Measurements from ENCODE around the gene TMEM259. TPM values are rescaled to one million over a fixed set of nuclear protein-coding genes. Genes with fewer than 3 reads are reported as not detected.

TMEM259 gene
- total and polyA plus RNA-seq, 9 of the 15 experiments (the other 6 are each of a cell fraction or from before 2014, with no cell fraction given) = 0.52 to 231 (median 63.6) TPM

DNA sequence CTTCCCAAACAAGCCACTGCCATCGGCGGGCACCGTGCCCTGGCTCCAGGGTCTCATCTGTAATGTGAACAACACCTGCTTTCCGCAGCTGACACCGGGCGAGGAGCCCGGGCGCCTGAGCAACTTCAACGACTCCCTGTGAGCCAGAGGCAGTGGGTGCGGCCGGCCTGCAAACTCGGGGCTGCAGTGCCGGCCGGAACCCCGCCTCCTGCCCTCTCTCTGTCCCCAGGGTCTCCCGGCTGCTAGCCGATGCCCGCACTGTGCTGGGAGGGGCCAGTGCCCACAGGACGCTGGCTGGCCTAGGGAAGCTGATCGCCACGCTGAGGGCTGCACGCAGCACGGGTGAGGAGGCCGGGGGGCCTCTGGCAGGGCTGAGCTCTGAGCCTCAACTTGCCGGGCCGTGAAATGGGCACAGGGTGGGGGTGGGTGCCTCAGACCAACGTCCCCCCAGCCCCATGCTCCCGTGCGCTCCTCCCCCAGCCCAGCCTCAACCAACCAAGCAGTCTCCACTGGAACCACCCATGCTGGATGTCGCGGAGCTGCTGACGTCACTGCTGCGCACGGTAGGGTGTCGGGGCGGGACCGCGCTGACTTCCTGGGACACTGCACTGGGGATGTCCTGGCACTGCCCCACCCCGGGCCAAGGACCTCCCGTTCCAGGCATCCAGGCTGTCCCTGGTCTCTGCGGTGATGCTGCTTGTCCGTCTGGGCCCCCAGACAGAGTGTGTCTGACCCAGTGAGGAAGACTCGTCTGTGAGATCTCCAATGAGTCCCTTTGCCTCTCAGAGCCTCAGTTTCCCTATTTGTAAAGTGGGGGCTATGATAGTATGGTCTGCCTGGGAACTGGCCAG lies 21.1 kb upstream of the TMEM259 start (continued):
- TF ChIP-seq ILK (tag; IDR thresholded peaks at IDR 0.05; ENCODE audit: borderline replicate concordance, low read depth) (no peak), HES1 (IDR thresholded peaks at IDR 0.05; ENCODE audit: low read depth) (no peak), PATZ1 (CRISPR knock-in tag; IDR thresholded peaks at IDR 0.05; ENCODE audit: borderline replicate concordance) (no peak), MLX (CRISPR knock-in tag; conservative IDR thresholded peaks at IDR 0.05) (no peak), CBFA2T2 (conservative IDR thresholded peaks at IDR 0.05) (no peak; the same call in 1 of the 2 replicates), HOXB6 (CRISPR knock-in tag; IDR thresholded peaks at IDR 0.05; ENCODE audit: borderline replicate concordance) (no peak), DLX4 (CRISPR knock-in tag; IDR thresholded peaks at IDR 0.05) (no peak), NR2F6 (CRISPR knock-in tag; IDR thresholded peaks at IDR 0.05) (no peak), STAG1 (CRISPR knock-in tag; IDR thresholded peaks at IDR 0.05; ENCODE audit: borderline replicate concordance) (no peak), CBFB (CRISPR knock-in tag; IDR thresholded peaks at IDR 0.05) (no peak; the same call in 1 of the 2 replicates), ZNF395 (CRISPR knock-in tag; IDR thresholded peaks at IDR 0.05) (no peak), RFX7 (CRISPR knock-in tag; IDR thresholded peaks at IDR 0.05) (no peak), NONO (IDR thresholded peaks at IDR 0.05; ENCODE audit: low read depth in 2 of 2, low read length in 1 of 2) (no peak), KDM4B (IDR thresholded peaks at IDR 0.05; ENCODE audit: borderline replicate concordance in 2 of 2, low read depth in 1 of 2) (no peak), DDX20 (tag; IDR thresholded peaks at IDR 0.05; ENCODE audit: low read depth) (no peak)
- TF ChIP-seq, protein P1, sequence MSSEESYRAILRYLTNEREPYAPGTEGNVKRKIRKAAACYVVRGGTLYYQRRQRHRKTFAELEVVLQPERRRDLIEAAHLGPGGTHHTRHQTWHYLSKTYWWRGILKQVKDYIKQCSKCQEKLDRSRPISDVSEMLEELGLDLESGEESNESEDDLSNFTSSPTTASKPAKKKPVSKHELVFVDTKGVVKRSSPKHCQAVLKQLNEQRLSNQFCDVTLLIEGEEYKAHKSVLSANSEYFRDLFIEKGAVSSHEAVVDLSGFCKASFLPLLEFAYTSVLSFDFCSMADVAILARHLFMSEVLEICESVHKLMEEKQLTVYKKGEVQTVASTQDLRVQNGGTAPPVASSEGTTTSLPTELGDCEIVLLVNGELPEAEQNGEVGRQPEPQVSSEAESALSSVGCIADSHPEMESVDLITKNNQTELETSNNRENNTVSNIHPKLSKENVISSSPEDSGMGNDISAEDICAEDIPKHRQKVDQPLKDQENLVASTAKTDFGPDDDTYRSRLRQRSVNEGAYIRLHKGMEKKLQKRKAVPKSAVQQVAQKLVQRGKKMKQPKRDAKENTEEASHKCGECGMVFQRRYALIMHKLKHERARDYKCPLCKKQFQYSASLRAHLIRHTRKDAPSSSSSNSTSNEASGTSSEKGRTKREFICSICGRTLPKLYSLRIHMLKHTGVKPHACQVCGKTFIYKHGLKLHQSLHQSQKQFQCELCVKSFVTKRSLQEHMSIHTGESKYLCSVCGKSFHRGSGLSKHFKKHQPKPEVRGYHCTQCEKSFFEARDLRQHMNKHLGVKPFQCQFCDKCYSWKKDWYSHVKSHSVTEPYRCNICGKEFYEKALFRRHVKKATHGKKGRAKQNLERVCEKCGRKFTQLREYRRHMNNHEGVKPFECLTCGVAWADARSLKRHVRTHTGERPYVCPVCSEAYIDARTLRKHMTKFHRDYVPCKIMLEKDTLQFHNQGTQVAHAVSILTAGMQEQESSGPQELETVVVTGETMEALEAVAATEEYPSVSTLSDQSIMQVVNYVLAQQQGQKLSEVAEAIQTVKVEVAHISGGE (CRISPR knock-in tag; IDR thresholded peaks at IDR 0.05) = no peak
